ENCODE measurements around the gene NUP210L. TPM values are rescaled to one million over a fixed set of nuclear protein-coding genes. Genes with fewer than 3 reads are reported as not detected.

Gene NUP210L
- total and polyA plus RNA-seq, 9 of the 15 experiments (the other 6 are each of a cell fraction or from before 2014, with no cell fraction given), result 0.01 to 0.04 TPM; not detected in 7

GRCh38 chr1:154183046-154183915, 28.4 kb upstream of the NUP210L start (continued):
- TF ChIP-seq SAP30 (IDR thresholded peaks at IDR 0.05; ENCODE audit: borderline replicate concordance, insufficient read depth, low read depth, low read length, poor library complexity, severe bottlenecking) (peak; percentile 79), BRD9 (IDR thresholded peaks at IDR 0.05; ENCODE audit: low read depth, partially characterized antibody) (peak; percentile 1), XRCC5 (IDR thresholded peaks at IDR 0.05; ENCODE audit: low read depth, low read length) (0 out of 2 replicates have a peak, but pooled peaks have one; percentile 75), KDM1A (IDR thresholded peaks at IDR 0.05) (no peak), GABPB1 (CRISPR knock-in tag; IDR thresholded peaks at IDR 0.05) (peak; percentile 98), CREM (IDR thresholded peaks at IDR 0.05; ENCODE audit: low read depth) (peak; percentile 99), EP300 (IDR thresholded peaks at IDR 0.05; ENCODE audit: low read length) (no peak), YY1 (IDR thresholded peaks at IDR 0.05; ENCODE audit: borderline replicate concordance in 1 of 3, control insufficient read depth in 1 of 3, extremely low read depth in 1 of 3, insufficient read depth in 3 of 3, insufficient read length in 1 of 3, insufficient replicate concordance in 2 of 3, low read depth in 1 of 3, low read length in 2 of 3) (peak in 1 of 3 experiments; percentile 52), NFRKB (IDR thresholded peaks at IDR 0.05; ENCODE audit: low read depth) (peak; percentile 51), RNF2 (IDR thresholded peaks at IDR 0.05) (peak; percentile 76), ZBTB9 (CRISPR knock-in tag; IDR thresholded peaks at IDR 0.05) (0 out of 2 replicates have a peak, but pooled peaks have one; percentile 47), ZNF143 (CRISPR knock-in tag; IDR thresholded peaks at IDR 0.05) (no peak), NCOR1 (IDR thresholded peaks at IDR 0.05) (peak; percentile 9; the same call in 1 of the 2 replicates), MTA1 (IDR thresholded peaks at IDR 0.05; ENCODE audit: borderline replicate concordance) (peak; percentile 95), RB1 (IDR thresholded peaks at IDR 0.05; ENCODE audit: low read depth) (peak; percentile 96), ZNF592 (IDR thresholded peaks at IDR 0.05) (peak; percentile 53)
- TF ChIP-seq, protein P1, sequence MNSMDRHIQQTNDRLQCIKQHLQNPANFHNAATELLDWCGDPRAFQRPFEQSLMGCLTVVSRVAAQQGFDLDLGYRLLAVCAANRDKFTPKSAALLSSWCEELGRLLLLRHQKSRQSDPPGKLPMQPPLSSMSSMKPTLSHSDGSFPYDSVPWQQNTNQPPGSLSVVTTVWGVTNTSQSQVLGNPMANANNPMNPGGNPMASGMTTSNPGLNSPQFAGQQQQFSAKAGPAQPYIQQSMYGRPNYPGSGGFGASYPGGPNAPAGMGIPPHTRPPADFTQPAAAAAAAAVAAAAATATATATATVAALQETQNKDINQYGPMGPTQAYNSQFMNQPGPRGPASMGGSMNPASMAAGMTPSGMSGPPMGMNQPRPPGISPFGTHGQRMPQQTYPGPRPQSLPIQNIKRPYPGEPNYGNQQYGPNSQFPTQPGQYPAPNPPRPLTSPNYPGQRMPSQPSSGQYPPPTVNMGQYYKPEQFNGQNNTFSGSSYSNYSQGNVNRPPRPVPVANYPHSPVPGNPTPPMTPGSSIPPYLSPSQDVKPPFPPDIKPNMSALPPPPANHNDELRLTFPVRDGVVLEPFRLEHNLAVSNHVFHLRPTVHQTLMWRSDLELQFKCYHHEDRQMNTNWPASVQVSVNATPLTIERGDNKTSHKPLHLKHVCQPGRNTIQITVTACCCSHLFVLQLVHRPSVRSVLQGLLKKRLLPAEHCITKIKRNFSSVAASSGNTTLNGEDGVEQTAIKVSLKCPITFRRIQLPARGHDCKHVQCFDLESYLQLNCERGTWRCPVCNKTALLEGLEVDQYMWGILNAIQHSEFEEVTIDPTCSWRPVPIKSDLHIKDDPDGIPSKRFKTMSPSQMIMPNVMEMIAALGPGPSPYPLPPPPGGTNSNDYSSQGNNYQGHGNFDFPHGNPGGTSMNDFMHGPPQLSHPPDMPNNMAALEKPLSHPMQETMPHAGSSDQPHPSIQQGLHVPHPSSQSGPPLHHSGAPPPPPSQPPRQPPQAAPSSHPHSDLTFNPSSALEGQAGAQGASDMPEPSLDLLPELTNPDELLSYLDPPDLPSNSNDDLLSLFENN (IDR thresholded peaks at IDR 0.05; ENCODE audit: low read depth in 2 of 2, low read length in 2 of 2), result peak in 1 of 2 experiments; percentile 17; a peak in 1 of 4 replicates

All from K562 (cell line).